Renal pelvis (tissue), 12 donors: ENCODE data around the gene NELL2. TPM values are rescaled to one million over a fixed set of nuclear protein-coding genes. Genes with fewer than 3 reads are reported as not detected.
"Not testable (repeated sequence)": the region's sequence is repeated elsewhere in the genome, so short reads cannot be mapped to it uniquely, and the experiment has no call there.

Experiments used
- DNase-seq: peaks from one replicate; pipeline ENCODE4 v3.0.0-alpha.2; 2013
- long read RNA-seq, 16 experiments: transcript quantifications; one replicate each; lab custom pipeline, GENCODE V29; 2026
- polyA plus RNA-seq, 3 donors: library from polyadenylated mRNA; unstranded; fragments of 120-200 nt; gene quantifications; one replicate each; pipeline ENCODE4 v1.2.1, GENCODE V29; 2013; ENCODE audit not compliant: insufficient read length in 3 of 3

NELL2 gene
- polyA plus RNA-seq: 10 to 100 TPM; 11.9 to 18.7 (median 16.4) TPM
- long read RNA-seq, donor 1, partial matches to known transcripts: 0 of 4 reads
- long read RNA-seq, donor 1, other reads (novel, unspliced or antisense): 0 of 4 reads
- long read RNA-seq, donor 2, partial matches to known transcripts: 10 of 13 reads
- long read RNA-seq, donor 2, other reads (novel, unspliced or antisense): 0 of 13 reads
- long read RNA-seq, donor 3, partial matches to known transcripts: 7 of 13 reads
- long read RNA-seq, donor 3, other reads (novel, unspliced or antisense): 0 of 13 reads
- long read RNA-seq, donor 4, partial matches to known transcripts: 7 of 12 reads
- long read RNA-seq, donor 4, other reads (novel, unspliced or antisense): 0 of 12 reads
- long read RNA-seq, donor 5, partial matches to known transcripts: 0 of 1 reads
- long read RNA-seq, donor 5, other reads (novel, unspliced or antisense): 0 of 1 reads
- long read RNA-seq, donor 6, partial matches to known transcripts: 5 of 7 reads
- long read RNA-seq, donor 6, other reads (novel, unspliced or antisense): 0 of 7 reads
- long read RNA-seq, donor 7, partial matches to known transcripts: 0 of 2 reads
- long read RNA-seq, donor 7, other reads (novel, unspliced or antisense): 0 of 2 reads
- long read RNA-seq, donor 8: 0 reads
- long read RNA-seq, donor 9, partial matches to known transcripts: 20 of 24 reads
- long read RNA-seq, donor 9, other reads (novel, unspliced or antisense): 0 of 24 reads
- long read RNA-seq, donor 10, partial matches to known transcripts: 0 of 1 reads
- long read RNA-seq, donor 10, other reads (novel, unspliced or antisense): 0 of 1 reads
- long read RNA-seq, donor 11, partial matches to known transcripts: 0 of 1 reads
- long read RNA-seq, donor 11, other reads (novel, unspliced or antisense): 0 of 1 reads
- long read RNA-seq, donor 12, partial matches to known transcripts: 21 of 29 reads
- long read RNA-seq, donor 12, other reads (novel, unspliced or antisense): 0 of 29 reads
- long read RNA-seq, donor 13, partial matches to known transcripts: 0 of 1 reads
- long read RNA-seq, donor 13, other reads (novel, unspliced or antisense): 0 of 1 reads
- long read RNA-seq, donor 14: 0 reads
- long read RNA-seq, donor 15, transcript NELL2-205 (21 exons, 3,196 nt): major isoform, 5 of 41 reads
- long read RNA-seq, donor 15, partial matches to known transcripts: 29 of 41 reads
- long read RNA-seq, donor 15, other reads (novel, unspliced or antisense): 0 of 41 reads
- long read RNA-seq, donor 16, partial matches to known transcripts: 15 of 18 reads
- long read RNA-seq, donor 16, other reads (novel, unspliced or antisense): 0 of 18 reads

- DNase-seq: peak; percentile 43
Observed at GRCh38 chr12:44875954-44876543, at the start of gene NELL2. TSS of gene NELL2 (minus strand) at chr12:44876315. CDS start at chr12:44875869, 446 bp downstream.

- no peak for DNase-seq
Observed at GRCh38 chr12:44921736-44922135, 45.6 kb upstream of the NELL2 start.

- no peak for DNase-seq
Observed at GRCh38 chr12:44917141-44917540, 41.0 kb upstream of the NELL2 start.

- DNase-seq: no peak
Observed at GRCh38 chr12:44915958-44916357, 39.8 kb upstream of the NELL2 start.

GRCh38 chr12:44904321-44904720 is 28.2 kb upstream of the NELL2 start:
- no peak for DNase-seq

GRCh38 chr12:44898108-44898507 is 22.0 kb upstream of the NELL2 start:
- not testable (repeated sequence) for DNase-seq

- no peak for DNase-seq
Observed at GRCh38 chr12:44889926-44890325, 13.8 kb upstream of the NELL2 start.

- no peak for DNase-seq
Observed at GRCh38 chr12:44889162-44889561, 13.0 kb upstream of the NELL2 start.

- no peak for DNase-seq
Observed at GRCh38 chr12:44885902-44886301, 9.8 kb upstream of the NELL2 start.

GRCh38 chr12:44881197-44881596 is 5.1 kb upstream of the NELL2 start:
- DNase-seq: no peak

- DNase-seq: peak; percentile 56
Observed at GRCh38 chr12:44876544-44877410, 662 bp upstream of the NELL2 start.

- DNase-seq: peak; percentile 12
Observed at GRCh38 chr12:44875417-44875953, 630 bp downstream of the NELL2 start.

- DNase-seq: peak; percentile 4
Observed at GRCh38 chr12:44874981-44875416, 1.1 kb downstream of the NELL2 start.

GRCh38 chr12:44873898-44874297 is 2.2 kb downstream of the NELL2 start:
- peak; percentile 15 for DNase-seq

- no peak for DNase-seq
Observed at GRCh38 chr12:44869503-44869902, 6.6 kb downstream of the NELL2 start.

GRCh38 chr12:44863867-44864266 is 12.2 kb downstream of the NELL2 start:
- DNase-seq: no peak

- DNase-seq: no peak
Observed at GRCh38 chr12:44859998-44860689, 16.0 kb downstream of the NELL2 start.

GRCh38 chr12:44858226-44858855 is 17.8 kb downstream of the NELL2 start:
- no peak for DNase-seq

GRCh38 chr12:44852483-44852882 is 23.6 kb downstream of the NELL2 start:
- no peak for DNase-seq
